ENCODE measurements around the gene DNAAF8. TPM values are rescaled to one million over a fixed set of nuclear protein-coding genes. Genes with fewer than 3 reads are reported as not detected.
"Not testable (repeated sequence)": the region's sequence is repeated elsewhere in the genome, so short reads cannot be mapped to it uniquely, and the experiment has no call there.

DNAAF8 gene
- total and polyA plus RNA-seq, 12 donors: 0.30 to 3.3 (median 1.5) TPM

GRCh38 chr16:4783951-4784336 lies 49.6 kb downstream of the DNAAF8 start:
- Histone ChIP-seq H3K27me3 (no peaks in the 10 kb centered on the region), H3K4me1 (replicated peaks in 1 of 2) (no peaks in the 10 kb centered on the region), H3K4me3 (no peak overlapping the region), H3K27ac (no peak overlapping the region), H3K9me3 (replicated peaks in 1 of 3) (no peaks in the 10 kb centered on the region), H3K36me3 (replicated peaks in 1 of 2) (no peaks in the 10 kb centered on the region)
- no peak for TF ChIP-seq POLR2A (IDR thresholded peaks at IDR 0.05)
- TF ChIP-seq CTCF (IDR thresholded peaks at IDR 0.05): no peak
- intact Hi-C loops (cut with DNase I): no loop called here
- DNase-seq: no peak
- WGBS, 4 donors: 56 to 79% (median 75%) methylated on average over 2 to 16 of the region's 16 CpGs

GRCh38 chr16:4784444-4784987 lies 50.2 kb downstream of the DNAAF8 start:
- intact Hi-C loops (cut with DNase I); H3K27ac ChIP-seq; H3K4me3 ChIP-seq; H3K4me1 ChIP-seq (replicated peaks in 1 of 2); H3K9me3 ChIP-seq (replicated peaks in 1 of 3); H3K36me3 ChIP-seq (replicated peaks in 1 of 2); DNase-seq; H3K27me3 ChIP-seq: not testable (repeated sequence)
- WGBS, 4 donors: 79 to 90% (median 89%) methylated on average over 14 of the region's 14 CpGs

- no peaks in the 10 kb centered on the region for H3K36me3 ChIP-seq (replicated peaks in 1 of 2)
- intact Hi-C loops (cut with DNase I): no loop called here
- no peaks in the 10 kb centered on the region for H3K9me3 ChIP-seq (replicated peaks in 1 of 3)
- no peak for TF ChIP-seq CTCF (IDR thresholded peaks at IDR 0.05)
- 90 to 94% (median 92%) methylated on average over 23 of the region's 23 CpGs for whole genome bisulfite sequencing, 4 donors
- no peaks in the 10 kb centered on the region for H3K4me1 ChIP-seq (replicated peaks in 1 of 2)
- H3K4me3 ChIP-seq: no peak overlapping the region
- no peak for DNase-seq
- H3K27me3 ChIP-seq: no peaks in the 10 kb centered on the region
- no peak overlapping the region for H3K27ac ChIP-seq
These were observed 51.6 kb downstream of the DNAAF8 start for GRCh38 chr16:4785758-4786433.

- intact Hi-C loops (cut with DNase I): no loop called here
- H3K9me3 ChIP-seq (replicated peaks in 1 of 3): no peaks in the 10 kb centered on the region
- H3K4me1 ChIP-seq (replicated peaks in 1 of 2): no peaks in the 10 kb centered on the region
- DNase-seq: no peak
- no peaks in the 10 kb centered on the region for H3K36me3 ChIP-seq (replicated peaks in 1 of 2)
- H3K4me3 ChIP-seq: no peak overlapping the region
- no peak overlapping the region for H3K27ac ChIP-seq
- no peak for TF ChIP-seq CTCF (IDR thresholded peaks at IDR 0.05)
- TF ChIP-seq POLR2A (IDR thresholded peaks at IDR 0.05): no peak
- 92 to 96% (median 94%) methylated on average over 8 of the region's 8 CpGs for WGBS, 4 donors
- H3K27me3 ChIP-seq: no peaks in the 10 kb centered on the region
These were observed 52.7 kb downstream of the DNAAF8 start for GRCh38 chr16:4787068-4787467.

All from adrenal gland (tissue), 12 donors.